Right kidney (tissue), 1 donor: ENCODE results near the gene MINDY2.
A peak's percentile ranks its signal among the peaks of the same experiment; 100 is the strongest.
"Not testable (repeated sequence)": the region's sequence is repeated elsewhere in the genome, so short reads cannot be mapped to it uniquely, and the experiment has no call there.

Source experiments
- DNase-seq: peaks from one replicate; pipeline ENCODE4 v3.0.0-alpha.2; 2016

The MINDY2 gene

DNA sequence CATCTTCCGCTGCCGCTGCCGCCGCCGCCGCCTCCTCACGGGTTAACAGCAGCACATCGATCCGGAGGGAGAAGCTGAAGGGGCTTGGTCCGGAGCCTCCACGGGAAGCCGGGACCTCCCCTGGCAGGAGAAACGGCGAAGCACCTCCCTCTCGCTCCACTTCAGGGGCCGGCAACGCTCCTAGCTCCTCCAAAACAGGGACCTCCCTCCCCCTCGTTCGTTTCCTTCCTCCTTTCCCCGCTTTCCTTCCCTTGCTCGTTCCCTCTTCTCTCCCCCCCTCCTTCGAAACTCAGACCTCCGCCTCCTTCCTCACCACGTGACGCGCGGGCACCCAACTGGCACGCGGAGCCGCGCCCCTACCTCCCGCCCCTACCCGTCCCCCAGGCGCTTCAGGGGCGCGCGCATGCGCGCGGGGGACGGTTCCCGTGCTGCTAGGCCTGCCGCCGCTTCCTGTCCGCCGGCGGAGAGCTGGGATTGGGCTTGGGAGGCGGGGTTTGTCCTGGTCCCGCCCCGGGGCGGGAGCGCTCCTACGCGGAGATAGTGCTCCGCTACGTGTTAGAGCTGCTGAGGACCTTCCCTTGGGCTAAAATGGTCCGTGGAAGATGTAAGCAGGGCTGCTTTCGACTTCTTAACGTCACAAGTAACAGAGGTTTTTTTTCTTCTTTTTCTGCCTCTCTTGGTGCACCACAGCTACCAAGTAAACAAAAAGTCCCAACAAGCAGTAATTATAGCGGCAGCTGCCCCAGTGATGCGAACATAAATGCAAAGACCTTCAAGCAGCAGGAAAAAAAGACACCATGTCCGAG, 21.4 kb upstream of the MINDY2 start, which contains the start of gene ADAM10:
Gene ADAM10, minus strand, starts transcription at position 176 of the 806 bp plus-strand sequence. Its CDS starts 173 bp downstream, at position 3.
- peak; percentile 94 for DNase-seq

DNA sequence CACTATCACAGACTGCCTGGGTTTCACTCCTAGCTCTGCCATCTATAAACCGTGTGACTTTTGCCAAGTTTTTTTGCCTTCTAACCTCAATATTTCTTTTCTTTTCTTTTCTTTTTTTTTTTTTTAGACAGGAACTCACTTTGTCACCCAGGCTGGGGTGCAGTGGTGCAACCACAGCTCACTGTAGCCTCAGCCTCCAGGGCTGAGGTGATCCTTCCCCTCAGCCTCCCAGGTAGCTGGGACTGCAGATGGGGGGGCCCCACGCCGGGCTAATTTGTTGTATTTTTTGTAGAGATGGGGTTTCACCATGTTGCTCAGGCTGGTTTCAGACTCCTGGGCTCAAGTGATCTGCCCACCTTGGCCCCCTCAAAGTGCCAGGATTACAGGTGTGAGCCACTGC, 18.4 kb upstream of the MINDY2 start:
- no peak for DNase-seq

DNA sequence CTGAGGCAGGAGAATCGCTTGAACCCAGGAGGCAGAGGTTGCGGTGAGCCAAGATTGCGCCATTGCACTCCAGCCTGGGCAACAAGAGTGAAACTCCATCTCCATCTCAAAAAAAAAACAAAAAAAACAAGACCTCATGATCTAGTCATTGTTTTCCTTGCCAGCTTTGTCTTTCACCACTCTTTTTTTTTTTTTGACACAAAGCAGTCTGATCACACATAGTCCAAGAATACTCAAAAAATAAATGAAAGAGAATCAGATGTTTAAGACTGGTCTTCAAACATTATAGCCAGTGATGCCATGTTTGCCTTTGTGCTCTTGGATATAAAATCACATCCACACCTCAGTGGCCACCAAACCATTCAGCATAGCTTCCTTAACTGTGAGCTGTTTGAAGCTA, 15.8 kb upstream of the MINDY2 start:
- DNase-seq = no peak

DNA sequence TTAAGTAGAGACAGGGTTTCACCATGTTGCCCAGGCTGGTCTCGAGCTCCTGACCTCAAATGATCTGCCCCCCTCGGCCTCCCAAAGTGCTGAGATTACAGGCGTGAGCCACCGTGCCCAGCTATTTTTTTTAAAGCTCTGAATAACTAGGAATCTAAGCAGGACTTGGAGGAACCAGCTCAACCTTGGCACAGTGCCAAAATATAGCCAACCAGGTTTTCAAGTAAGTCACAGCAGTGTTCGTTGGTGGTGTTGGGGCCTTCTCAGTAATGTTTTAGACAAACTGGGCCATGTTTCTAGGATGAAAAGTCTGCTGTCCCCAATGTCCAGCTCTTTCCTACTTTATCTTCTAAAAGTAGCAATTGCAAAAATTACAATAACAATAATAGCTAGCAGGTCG, 15.1 kb upstream of the MINDY2 start:
- DNase-seq = no peak

DNA sequence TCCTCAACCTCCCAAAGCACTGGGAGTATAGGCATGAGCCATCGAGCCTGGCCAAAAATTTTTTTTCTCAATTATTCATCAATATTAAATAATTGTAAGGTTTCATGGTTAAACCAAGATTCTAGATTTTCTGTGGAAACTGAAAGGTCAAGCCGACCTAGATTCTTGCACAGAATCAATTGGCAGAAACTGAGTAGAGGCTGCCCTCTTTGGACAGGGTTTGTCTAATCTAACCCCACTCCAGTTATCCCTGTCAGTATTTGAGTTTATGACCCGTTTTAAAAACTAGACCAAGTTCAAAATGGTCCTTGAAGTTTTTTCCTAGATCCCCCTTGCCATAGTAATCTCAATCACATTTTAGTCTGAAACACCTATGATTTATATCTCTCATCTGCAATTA, 13.0 kb upstream of the MINDY2 start:
- DNase-seq = no peak

DNA sequence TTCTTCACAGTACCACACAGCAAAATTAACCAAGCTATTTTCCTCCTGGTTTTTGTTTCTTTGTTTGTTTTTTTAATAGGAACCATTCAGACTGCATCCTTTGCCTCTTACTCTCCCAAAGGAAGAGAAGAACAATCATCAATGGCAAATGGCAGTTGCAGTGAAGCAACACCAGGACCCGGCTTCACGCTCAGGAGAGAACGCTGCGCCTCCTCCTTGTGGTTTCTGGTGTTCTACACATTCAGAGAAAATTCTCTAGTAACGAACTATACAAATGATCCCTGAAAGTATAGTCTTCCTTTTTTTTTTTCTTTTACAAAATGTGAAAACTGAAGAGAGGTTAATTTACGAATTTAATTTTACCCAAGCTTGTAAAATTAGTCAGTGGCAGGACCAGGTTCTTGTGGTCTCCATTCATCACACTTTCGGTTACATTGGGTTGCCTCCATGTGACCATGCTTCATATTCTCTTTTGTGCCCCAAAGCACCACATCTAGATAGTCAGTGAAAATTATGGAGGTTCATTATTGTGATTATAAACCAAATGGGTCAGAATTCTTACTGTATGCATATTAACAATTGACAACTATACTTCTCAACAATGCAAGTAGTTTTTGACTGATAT, 10.6 kb upstream of the MINDY2 start:
- DNase-seq = no peak

DNA sequence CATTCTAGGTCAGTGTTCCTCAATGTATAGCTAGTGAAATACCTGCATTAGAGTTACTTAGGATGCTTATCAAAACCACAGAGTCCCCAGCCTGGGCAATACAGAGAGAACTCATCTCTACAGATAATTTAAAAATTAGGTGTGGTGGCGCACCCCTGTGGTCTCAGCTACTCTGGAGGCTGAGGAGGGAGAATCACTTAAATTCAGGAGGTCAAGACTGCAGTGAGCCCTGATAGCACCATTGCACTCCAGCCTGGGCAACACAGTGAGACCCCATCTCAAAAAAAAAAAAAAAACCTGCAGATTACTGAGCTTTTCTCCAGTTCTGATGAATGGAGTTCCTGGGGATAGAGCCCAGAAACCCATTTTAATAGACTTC, 10.1 kb upstream of the MINDY2 start:
- DNase-seq = no peak

DNA sequence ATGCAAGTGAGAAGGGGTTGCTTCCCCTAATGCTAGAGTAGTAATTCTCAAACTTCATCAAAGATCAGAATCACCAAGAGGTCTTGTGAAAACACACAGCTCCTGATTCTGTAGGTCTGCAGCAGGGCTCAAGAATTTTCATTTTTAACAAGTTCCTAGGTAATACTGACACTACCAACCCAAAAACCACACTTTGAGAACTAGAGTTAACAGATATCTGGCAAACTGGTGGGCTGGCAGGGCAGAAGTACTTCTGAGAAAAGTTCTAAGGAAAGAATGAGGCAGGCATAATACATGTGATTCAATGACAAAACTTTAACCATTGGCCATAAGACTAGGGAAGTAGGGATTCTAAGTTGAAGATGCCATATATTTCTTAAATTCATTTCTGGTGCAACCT, 8.8 kb upstream of the MINDY2 start:
- no peak for DNase-seq

DNA sequence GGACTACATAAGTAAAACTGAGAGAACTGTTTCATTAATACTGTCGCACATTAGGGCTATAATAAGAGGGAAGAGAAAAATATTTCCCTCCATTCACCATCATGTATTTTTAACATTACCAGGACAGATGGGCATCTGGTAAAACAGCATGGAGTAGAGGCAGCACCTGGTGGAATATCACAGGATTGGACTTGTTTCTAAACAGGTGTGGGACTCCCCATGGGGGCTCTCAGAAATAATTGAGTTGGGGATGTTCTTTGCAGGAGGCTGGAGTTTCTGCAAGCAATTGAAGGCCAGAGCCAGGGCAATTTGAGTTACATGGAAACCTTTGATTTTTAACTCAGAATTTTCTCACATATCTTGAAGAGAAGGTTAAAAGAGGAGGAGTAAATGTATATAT, 8.4 kb upstream of the MINDY2 start:
- no peak for DNase-seq

DNA sequence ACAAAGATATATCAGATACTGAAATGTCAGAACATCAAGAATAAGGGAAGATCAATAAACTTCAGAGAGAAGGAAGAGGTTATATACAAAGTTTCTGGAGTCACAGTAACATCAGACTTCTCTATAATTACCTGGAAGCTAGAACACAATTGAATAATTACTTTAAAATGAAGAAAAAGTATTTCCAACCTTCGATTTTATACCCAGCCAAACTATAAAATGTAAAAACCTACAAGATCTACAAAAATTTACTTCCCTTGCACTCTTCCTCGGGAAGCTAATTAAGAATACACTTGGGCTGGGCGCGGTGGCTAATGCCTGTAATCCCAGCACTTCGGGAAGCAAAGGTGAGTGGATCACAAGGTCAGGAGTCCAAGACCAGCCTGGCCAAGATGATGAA, 6.6 kb upstream of the MINDY2 start:
- no peak for DNase-seq

DNA sequence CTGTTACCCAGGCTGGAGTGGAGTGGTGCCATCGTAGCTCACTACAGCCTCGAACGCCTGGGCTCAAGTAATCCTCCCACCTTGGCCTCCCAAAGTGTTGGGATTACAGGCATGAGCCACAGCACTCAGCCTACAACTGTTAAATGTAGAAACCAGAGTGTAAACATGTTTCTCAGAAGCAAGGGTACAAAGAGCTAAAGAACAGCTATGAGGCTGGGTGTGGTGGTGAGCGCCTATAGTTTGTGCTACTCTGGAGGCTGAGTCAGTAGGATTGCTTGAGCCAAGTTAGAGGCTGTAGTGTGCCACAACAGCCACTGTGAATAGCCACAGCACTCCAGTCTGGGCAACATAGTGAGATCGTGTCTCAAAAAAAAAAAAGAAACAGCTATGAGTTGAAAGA, 4.8 kb upstream of the MINDY2 start:
- no peak for DNase-seq

DNA sequence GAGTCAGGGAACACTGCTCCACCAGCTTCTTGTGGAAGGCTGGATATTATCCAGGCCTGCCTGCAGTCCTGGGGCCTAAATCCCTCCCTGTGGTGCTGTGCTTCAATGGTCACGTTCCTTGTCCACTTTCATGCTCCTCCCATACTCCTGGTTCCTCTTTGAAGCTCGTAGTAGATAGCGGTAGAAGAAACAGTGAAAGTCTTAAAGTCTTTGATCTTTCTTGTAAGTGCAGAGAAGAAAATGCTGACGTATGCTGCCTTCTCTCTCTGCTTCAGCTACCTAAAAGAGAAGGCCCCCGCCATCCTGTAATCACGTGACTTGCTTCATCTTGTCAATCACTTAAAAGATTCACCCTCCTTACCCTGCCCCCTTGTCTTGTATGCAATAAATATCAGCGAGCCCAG, 2.5 kb upstream of the MINDY2 start:
- DNase-seq = not testable (repeated sequence)

DNA sequence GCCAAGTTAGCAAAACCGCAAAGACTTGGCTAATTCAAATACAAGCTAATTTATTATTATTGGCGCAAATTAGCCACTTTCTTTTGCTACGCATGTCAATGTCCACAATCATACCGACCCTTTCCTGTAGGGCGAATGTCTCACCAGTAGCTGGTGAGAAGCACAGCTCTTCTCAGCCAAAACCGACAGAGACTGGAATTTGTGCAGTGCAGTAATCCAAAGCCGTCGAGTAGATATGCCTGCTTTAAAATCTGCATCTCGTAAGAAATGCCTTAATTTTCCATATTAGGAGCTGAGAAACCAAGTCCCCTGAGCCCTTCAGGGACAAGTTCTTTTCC, 614 bp upstream of the MINDY2 start:
- DNase-seq = no peak

DNA sequence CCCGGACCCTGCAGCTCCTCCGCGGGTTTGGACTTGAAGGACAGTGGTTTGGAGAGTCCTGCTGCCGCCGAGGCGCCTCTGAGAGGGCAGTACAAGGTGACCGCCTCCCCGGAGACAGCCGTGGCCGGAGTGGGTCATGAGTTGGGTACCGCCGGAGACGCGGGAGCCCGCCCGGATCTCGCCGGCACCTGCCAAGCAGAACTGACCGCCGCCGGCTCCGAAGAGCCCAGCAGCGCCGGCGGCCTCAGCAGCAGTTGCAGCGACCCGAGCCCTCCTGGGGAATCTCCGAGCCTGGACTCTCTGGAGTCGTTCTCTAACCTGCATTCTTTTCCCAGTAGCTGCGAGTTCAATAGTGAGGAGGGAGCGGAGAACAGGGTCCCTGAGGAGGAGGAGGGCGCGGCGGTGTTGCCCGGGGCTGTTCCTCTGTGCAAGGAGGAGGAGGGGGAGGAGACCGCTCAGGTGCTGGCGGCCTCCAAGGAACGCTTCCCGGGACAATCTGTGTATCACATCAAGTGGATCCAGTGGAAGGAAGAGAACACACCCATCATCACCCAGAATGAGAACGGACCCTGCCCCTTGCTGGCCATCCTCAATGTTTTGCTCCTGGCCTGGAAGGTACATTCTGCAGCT, 634 bp downstream of the MINDY2 start:
- DNase-seq = peak; percentile 95

DNA sequence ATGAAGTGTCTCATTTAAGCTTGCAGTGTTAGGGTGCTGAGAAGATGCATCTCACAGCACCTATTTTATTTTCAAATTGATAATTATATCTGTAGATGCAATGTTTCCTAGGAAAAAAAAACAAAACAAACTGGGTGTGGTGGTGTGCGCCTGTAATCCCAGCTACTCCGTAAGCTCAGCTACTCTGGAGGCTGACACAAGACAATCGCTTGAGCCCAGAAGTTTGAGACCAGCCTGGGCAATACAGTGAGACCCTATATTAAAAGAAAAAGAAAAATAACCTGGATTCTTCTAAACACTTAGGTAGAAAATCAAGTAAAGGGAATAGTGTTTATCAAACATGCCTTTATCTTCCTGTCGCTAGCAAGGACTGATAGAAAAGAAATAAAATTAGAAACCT, 1.9 kb downstream of the MINDY2 start:
- no peak for DNase-seq

DNA sequence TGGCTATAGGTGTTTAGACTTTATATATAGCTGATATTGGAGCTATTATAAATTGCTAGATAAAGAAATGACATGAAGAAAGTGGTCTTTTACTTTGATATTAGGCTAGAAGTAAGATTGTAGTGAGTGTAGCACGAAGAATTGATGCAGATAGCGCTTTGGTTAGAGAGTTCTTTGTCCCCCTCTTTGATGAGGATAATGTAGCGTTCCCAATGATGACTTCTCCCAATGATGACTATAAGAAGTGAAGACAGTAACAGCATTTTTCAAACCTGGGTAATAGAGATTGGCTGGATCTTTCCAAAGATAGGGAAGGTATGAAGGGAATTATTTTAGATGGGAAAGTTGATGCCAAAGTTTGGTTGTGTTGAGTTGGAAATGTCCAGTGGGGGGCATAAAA, 4.3 kb downstream of the MINDY2 start:
- DNase-seq = no peak

DNA sequence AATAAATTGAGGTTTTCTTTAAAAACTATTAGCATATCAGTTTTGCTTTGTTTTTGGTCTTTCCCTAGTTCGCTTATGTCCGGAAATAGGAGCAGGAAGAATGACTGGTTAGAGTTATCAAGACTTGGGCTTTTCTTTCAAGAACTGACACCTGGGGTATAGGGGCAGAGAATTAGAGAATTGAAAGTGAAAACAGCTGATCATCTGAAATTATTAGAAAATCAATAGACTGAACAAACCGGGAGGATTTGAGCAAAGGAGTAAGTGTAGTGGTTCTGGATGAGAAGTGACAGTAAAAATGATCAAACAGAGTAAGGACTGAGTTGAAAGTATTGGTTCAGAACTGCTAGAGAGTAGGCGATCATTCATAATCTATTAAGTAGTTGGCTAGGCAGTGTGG, 6.0 kb downstream of the MINDY2 start:
- no peak for DNase-seq

DNA sequence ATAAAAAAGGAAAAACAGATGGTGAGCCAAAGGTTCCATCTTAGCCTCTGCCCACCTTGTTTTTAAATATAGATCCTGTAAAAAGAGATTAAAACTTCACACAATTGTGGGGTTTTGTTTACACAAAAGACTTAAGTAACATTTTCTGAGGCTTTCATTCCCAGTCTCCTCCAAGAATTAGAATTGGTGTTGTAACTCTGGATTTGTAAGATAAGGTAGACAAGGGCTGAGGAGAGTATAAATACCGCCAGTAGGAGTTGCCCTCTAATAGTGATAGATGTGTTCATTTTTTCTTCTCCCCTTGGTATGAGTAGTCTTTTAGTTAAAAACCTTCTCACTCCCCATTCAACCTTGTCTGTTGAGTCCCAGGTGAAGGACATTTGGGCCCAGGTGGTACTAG, 8.5 kb downstream of the MINDY2 start:
- DNase-seq = no peak

DNA sequence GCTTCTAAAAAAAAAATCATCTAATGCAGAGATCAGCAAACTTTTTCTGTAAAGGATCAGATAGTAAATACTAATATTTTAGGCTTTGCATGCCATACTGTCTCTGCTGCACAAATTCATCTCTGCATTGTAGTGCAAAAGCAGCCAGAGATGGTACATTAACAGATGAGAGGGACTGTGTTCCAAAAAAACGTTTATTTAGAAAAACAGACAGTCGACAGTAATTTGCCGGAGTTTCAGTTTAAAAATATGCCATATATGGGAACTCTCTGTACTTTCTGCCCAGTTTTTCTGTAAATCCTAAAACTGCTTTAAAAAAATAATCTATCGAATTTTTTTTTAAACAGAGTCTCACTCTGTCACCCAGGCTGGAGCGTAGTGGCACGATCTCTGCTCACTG, 14.3 kb downstream of the MINDY2 start:
- no peak for DNase-seq

DNA sequence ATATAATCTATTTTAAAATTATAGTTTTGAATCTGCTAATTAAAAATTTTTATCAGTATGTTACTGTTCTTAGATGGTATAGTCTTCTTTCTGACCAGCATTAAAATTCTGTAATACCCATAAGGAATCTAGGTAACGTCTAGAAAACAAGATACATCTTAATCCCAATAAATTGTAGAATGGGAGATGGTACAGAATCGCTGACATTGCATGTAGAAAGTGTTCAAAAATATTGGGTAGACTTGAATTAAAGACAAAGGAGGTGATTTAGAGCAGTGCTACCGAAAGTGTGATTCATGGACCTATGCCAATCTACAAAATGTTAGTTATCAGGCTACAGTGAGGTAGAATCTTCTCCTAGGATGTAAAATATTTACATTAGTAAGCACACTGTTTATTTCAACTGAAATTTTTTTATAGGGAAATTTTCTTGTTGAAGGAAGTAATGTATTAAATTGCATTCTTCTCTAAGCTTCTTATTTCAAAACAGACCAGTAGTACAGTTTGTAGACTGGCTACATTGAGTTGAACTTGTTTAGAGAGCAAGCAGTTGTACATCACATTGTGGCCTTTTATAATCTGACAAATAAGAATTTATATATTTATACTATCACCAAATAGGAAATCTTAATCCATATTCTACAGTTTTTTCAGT, 17.1 kb downstream of the MINDY2 start:
- no peak for DNase-seq

DNA sequence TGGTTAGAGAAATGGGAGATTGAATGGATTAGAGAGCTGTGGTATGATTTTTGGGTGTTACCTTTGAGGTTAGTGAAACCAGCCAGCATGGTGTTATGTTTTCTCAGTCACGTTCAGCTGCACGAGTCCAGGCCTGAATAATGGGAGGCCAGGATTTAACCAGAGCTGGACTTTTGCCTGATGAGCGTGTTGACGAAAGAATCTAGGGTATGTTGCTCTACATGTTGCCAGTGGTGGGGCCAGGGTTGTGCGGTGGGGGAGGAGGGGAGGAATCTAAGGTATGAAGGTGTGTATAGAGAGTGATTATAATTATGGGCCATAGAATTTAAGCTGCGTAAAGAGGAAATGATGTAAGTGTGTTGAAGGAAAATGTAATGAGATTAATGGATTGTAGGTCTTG, 22.8 kb downstream of the MINDY2 start:
- DNase-seq = no peak

DNA sequence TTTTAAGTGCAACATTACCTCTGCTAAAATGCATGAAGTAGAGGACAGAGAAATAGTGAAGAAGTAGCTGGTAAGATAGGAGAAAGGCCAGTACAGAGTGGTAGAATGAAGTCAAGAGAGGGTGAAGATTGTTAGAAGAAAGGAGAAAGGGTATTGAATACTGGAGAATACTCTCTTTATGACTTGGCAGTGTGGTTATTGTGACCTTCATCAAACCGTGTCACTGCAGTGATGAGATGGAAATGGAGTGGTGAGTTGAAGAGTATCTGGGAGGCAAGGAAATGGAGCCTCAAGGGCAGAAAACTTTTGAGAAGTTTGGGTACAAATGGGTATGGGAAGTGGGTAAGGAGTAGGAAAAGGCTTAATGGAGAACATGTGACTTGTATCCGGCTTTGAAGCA, 24.7 kb downstream of the MINDY2 start:
- DNase-seq = no peak

DNA sequence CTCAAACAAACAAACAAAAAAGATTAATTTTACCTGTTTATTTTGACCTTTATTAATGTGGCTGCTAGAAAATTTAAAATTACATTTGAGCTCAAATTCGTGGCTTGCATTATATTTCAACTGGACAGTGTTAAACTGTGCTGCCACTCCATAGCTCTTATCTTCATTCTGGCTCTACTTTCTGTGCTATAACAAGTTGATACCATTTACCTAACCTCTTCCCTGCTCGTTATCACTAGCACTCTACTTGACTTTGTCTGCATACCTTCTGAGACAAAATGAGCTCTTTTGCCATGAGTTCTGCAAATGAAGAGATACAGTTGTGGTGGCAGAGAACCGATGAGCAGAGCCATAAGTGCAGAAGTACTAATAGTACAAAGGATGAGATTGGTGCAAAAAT, 26.4 kb downstream of the MINDY2 start:
- no peak for DNase-seq
